D721Med (cell line): ENCODE data around the gene HNRNPC.
"Not testable (repeated sequence)": the region's sequence is repeated elsewhere in the genome, so short reads cannot be mapped to it uniquely, and the experiment has no call there.

Experiments
- DNase-seq: peaks from one replicate; pipeline ENCODE4 v3.0.0; 2011; ENCODE audit warnings: low spot score; ENCODE audit not compliant: insufficient read length
- FAIRE-seq: peaks from 2 replicates; lab custom pipeline; 2011; peaks lifted over from hg19 to GRCh38; lab: Jason Lieb, UNC
- CTCF ChIP-seq: IDR thresholded peaks from 2 replicates; pipeline ENCODE4 v1.5.1; 2012; ENCODE audit warnings: mild to moderate bottlenecking, control low read depth; ENCODE audit not compliant: insufficient read depth; ENCODE audit errors: missing control alignments

The HNRNPC gene

GRCh38 chr14:21182166-21182565 lies 87.1 kb downstream of the HNRNPC start:
- no peak for TF ChIP-seq CTCF
- FAIRE-seq (no peak), DNase-seq (no peak)

- no peak for TF ChIP-seq CTCF
- DNase-seq (no peak), FAIRE-seq (no peak)
These were observed 98.1 kb downstream of the HNRNPC start for GRCh38 chr14:21171128-21171527.

GRCh38 chr14:21169573-21169972 lies 99.7 kb downstream of the HNRNPC start:
- DNase-seq (no peak), FAIRE-seq (no peak)
- TF ChIP-seq CTCF, result no peak

- no peak for TF ChIP-seq CTCF
- FAIRE-seq, result no peak
- DNase-seq, result no peak
These were observed 101.2 kb downstream of the HNRNPC start for GRCh38 chr14:21168055-21168454.

- not testable (repeated sequence) for DNase-seq
These were observed 103.6 kb downstream of the HNRNPC start for GRCh38 chr14:21165670-21166069.

GRCh38 chr14:21165002-21165605 lies 104.1 kb downstream of the HNRNPC start:
- not testable (repeated sequence) for DNase-seq, FAIRE-seq

More at GRCh38 chr14:21165670-21166069, 103.6 kb downstream of the HNRNPC start:
- not testable (repeated sequence) for FAIRE-seq

GRCh38 chr14:21163871-21164291 lies 105.4 kb downstream of the HNRNPC start:
- no peak for DNase-seq
- no peak for TF ChIP-seq CTCF
- no peak for FAIRE-seq

GRCh38 chr14:21162081-21162480 lies 107.2 kb downstream of the HNRNPC start:
- DNase-seq, result no peak
- no peak for TF ChIP-seq CTCF
- no peak for FAIRE-seq
